ENCODE results near the gene CNOT2.

CNOT2 gene

DNA sequence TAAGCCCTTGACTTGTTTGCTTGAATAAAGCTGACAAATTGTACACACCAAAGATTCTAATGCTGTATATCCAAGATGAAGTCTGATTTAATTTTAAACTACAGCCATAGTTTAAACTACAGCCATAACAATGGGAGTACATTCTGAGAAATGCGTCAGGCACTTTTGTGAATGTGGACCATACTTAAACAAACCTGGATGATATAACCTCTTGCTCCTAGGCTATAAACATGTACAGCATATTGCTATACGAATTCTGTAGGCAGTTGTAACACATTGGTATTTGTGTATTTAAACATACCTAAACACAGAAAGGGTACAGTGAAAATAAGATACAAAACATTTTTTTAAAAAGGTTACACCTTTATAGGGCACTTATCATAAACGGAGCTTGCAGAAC is 63.4 kb downstream of the CNOT2 start:
- no peak for DNase-seq

DNA sequence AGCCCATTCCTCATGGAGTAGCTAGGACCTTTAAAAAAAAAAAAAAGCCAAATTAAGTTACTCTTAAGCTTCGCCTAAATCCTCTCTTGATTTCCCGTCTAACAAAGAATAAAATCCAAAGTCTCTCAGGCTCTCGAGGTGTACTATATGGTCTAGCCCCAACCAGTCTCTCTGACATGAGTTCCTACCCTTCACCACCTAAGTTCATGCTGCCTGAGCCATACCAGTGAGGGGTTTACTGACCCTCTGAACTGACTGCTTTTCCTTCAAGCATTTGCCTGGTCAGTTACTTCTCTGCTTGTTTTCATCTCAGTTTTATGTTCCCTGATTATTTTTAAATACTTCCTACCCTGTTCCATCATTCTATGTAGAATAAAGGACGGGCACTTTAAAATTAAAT is 64.6 kb downstream of the CNOT2 start:
- no peak for DNase-seq

GRCh38 chr12:70309348-70309747 is 66.1 kb downstream of the CNOT2 start:
- DNase-seq, result no peak

GRCh38 chr12:70314145-70314544 is 70.9 kb downstream of the CNOT2 start:
- DNase-seq, result no peak

DNA sequence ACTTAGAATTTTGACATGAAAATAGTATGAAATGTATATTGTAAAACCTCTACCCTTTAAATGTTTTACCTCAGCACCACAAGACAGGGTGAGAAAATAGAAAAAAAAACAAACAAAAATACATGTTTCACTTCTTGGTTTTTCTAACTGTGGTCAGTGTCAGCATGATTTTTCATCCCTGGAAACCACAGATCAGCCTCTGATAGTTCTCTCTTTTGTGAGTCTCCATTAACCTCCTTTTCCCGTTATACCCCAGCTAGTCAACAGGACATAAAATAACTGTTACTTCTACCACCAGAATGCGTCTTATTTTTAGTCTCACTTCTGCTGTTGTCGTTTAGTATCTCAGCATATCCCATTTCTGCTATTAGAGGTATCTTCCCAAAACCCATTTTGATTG is 74.5 kb downstream of the CNOT2 start:
- DNase-seq, result no peak

DNA sequence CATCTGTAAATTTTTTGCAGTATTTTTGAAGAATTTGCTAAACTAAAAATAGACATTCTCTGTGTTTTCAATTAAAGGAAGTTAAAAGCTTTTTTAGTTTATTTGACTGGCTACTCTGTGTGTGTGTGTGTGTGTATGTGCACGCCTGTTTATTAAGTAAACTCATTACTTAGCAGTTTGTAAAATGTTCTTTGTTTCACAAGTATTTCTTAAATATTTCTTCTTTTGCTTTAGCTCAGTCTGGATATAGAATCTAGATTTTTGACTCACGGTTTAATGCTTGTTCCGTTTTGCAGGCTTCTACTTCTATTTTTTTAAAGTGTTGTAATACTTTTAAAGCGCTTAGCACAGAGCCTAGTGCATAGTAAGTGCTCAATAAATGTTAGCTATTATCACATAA is 76.4 kb downstream of the CNOT2 start:
- DNase-seq, result no peak

- DNase-seq, result no peak
Measured at GRCh38 chr12:70321191-70321590, 78.0 kb downstream of the CNOT2 start.

DNA sequence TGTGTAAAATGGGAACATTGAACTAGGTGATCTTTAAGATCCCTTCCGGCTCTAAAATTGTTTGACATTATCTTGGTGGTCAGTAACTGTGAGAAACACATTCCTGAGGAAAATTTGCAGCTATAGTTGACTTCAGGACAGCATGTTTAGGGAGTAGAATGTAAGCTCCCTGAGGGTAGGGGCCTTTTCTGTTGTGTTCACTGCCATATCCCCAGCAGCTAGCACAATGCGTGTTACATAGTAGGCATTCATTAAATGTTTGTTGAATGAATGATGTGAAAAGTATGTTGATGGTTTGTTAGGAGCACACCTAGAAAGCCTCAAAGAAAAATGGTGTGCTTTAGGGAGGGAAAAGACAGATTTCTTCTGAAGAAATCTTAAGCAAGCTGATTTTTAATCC is 84.3 kb downstream of the CNOT2 start:
- DNase-seq, result no peak

DNA sequence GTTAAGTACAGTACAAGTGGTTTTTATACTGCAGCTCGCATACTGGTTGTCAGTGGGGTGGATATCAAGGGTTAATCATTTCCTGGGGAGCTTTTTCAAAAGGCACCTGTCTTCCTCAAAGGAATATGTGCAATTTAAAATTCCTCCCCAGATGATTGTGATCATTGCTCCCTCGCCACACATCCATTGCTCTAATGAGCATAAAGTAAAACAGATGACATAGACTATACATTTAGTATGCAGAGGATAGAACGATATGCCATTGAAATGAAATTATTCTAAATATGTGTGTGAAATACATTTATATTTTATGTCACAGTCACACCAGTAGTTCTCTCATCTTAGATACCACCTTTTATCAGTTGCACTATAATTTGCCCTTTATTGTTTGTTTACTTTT is 86.5 kb downstream of the CNOT2 start:
- DNase-seq, result no peak

DNA sequence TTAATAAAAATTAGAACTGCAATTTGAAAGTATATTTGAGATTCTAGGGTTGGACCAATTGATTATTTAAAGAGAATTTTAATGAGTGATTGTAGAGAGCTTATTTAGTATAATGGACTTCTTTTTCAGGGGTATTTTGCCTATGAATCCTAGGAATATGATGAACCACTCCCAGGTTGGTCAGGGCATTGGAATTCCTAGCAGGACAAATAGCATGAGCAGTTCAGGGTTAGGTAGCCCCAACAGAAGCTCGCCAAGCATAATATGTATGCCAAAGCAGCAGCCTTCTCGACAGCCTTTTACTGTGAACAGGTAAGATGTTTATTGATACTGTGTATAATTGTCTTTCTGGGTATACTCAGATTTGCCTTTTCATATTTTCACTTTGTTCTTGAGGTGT is 86.9 kb downstream of the CNOT2 start:
- no peak for DNase-seq

GRCh38 chr12:70332236-70332635 is 89.0 kb downstream of the CNOT2 start:
- DNase-seq, result no peak

- no peak for DNase-seq
Measured at GRCh38 chr12:70334742-70335141, 91.5 kb downstream of the CNOT2 start.

DNA sequence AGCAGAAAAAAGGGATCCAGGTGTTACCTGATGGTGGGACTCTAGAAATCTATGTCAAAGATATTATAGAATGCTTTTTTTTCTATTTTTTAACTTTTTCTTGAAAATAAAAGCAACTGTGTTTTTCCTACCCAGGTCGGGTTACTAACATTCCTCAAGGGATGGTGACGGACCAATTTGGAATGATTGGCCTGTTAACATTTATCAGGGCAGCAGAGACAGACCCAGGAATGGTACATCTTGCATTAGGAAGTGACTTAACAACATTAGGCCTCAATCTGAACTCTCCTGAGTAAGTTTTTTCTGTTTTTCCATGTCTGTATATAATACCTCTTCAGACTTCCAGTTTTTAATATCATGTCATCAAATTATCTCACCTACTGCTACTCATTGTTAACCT is 95.3 kb downstream of the CNOT2 start:
- no peak for DNase-seq

- no peak for DNase-seq
Measured at GRCh38 chr12:70351076-70351475, 107.8 kb downstream of the CNOT2 start.

- DNase-seq, result no peak
Measured at GRCh38 chr12:70353780-70354660, 110.8 kb downstream of the CNOT2 start.

DNA sequence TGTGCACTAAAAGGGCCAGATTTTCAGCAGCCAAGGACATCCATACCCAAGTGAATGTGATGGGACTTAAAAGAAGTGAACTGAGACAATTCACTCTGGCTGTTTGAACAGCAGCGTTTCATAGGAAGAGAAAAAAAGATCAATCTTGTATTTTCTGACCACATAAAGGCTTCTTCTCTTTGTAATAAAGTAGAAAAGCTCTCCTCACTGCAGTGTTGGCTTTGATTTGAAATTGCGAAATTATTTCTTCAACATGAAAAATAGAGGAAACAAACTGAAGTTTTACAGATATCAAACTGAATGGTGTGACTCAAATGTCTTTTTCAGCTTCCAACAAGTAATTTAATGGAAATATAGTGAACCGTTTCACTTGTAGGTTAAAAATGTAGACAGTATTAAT is 111.6 kb downstream of the CNOT2 start:
- DNase-seq, result no peak

DNA sequence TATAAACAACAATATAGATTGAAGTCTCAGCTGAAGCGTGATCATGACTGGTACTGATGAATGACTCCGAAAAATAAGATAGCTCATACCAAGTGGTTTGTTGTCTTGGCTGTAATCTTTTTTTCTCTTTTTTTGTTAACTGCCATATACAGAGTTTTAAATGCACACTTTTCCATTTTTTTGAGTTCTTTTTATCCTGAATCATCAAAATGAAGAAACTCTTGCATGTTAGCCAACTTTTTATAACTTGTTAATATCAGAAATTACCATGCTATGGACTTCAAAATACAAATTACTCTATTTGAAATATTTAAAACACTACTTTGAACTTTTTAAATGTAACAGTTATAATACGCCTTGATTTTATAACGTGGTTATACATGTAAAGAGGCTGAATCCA is 112.7 kb downstream of the CNOT2 start:
- DNase-seq, result no peak

DNA sequence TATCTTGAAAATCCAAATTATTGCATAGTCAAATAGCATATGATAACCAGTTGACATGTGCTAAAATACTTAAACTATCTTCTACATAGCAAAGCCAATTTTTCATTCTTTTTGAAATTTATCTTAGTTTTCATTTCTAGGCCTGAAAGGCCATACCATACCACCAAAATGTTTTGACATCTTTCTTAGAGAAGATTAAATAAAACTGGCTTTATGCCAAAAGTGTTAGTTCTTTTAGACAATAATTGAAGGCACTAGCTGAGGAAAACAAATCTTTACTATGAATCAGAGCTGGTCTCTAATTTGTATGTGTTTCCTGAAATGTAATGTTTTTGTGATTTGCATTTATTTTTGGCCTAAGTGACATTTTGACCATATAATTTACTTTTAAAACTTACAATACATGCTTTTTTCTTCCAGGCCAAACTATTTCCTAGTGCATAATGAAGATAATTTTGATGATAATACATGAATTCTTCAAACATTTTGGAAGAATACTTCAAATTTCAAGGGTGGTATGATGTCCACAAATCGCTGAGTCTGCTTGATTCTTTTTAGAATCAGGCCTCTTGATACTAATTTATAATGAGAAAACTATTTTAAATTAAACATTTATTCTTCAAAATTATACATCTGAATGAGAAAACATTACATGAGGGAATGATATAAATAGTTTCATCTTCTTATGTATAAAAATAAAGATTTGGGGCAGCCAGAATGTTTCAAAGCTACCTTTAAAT is 116.4 kb downstream of the CNOT2 start:
- DNase-seq, result no peak

DNA sequence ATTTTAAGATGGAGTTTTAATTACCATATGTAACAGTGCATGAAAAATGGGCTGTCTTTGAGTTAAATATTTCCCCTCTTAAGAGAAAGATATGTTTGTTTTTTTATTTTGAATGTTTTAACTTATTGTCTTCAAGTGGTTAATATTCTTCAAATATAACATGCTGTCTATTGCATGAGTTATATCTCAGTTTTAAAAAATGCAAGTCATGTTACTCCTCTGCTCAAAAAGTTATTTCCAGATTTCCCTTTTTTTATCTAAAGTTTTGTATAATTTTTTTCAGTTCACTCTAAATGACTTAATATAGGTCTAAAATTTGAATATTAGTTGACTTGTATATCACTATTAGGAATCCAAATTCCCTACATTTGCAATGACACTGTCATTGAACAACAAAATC is 117.0 kb downstream of the CNOT2 start:
- DNase-seq, result no peak

DNA sequence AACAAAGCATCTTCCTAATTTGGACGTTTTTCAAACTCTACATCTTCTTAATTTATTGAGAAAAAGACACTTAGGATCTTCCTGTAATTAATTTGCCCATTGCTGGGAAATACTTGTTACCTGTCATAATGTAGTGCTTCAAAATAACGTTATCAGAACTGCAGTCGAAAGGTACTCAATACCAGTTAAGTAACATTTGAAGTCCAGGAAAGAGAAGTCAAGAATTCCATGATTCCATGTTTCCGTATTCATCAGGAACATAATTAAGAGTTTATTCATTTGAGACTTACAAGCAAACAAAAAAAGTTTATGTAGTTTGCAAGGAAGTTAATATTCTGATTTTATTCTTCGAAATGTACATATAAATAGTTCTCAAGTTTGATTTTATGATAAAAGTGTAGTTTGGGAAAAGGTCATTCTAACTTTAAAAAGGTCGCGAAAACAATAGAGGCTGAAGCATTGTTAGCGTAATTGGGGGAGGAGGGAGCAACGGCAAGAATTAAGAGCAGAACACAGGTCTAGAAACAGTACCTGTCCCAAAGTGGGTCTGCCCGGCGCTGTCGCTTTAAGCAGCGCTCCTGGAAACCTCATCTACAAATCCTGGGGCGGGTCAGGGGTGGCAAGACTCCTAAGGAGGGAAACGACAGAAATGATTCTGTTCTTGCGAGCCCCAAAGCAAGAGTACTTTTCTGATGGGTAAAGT is 121.6 kb downstream of the CNOT2 start:
- DNase-seq, result no peak

- no peak for DNase-seq
Measured at GRCh38 chr12:70365398-70365647, 122.1 kb downstream of the CNOT2 start.

DNA sequence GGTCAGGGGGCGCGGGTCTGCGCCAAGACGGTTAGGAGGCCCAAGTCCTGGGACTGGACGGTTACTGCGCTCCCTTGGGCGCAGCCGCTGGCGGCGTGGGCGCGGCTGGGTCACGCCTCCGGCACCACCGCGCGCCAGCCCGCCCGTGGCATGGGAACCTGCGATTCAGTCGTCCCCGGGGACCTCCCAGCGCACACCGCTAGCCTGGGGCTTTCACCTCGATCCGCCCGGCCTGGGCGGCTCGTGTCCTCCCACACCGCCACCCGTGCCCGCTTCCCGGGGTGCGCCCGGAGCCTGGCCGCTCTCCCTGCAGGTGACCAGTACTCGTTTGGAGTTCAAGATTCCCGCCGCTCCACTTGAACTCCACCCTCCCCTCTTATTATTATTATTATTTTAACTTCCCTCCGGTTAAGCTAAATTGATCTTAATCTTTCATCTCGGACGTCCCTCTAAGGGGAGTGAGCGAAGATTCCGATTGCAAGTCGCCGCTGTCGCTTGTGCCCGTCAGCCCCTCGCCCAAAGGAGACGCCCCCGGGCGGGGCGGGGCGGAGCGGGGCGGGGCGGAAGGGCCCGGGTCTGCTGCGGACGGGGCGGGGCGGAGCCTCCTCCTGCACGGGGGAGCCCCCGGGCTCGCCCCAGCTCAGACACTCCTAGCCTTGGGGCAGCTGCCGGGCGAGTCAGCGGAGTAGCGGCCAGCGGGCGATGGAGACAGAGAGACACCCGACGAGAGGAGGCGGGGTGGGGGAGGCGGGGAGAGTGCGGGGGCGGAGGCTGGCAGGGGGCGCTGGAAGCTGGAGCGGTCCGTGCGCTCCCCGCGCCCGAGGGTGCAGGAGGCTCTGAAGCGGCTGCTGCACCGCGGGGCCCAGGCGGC is 122.7 kb downstream of the CNOT2 start, which contains the start of gene KCNMB4:
Gene KCNMB4, plus strand, starts transcription at position 643 of the 871 bp plus-strand sequence. CDS start 445 bp downstream, outside the sequence.
- no peak for DNase-seq

All from NCI-H2081 treated with DMSO at 0.1 percent for 48 hours (cell line).